ENCODE results near the gene HOXA6.

DNA sequence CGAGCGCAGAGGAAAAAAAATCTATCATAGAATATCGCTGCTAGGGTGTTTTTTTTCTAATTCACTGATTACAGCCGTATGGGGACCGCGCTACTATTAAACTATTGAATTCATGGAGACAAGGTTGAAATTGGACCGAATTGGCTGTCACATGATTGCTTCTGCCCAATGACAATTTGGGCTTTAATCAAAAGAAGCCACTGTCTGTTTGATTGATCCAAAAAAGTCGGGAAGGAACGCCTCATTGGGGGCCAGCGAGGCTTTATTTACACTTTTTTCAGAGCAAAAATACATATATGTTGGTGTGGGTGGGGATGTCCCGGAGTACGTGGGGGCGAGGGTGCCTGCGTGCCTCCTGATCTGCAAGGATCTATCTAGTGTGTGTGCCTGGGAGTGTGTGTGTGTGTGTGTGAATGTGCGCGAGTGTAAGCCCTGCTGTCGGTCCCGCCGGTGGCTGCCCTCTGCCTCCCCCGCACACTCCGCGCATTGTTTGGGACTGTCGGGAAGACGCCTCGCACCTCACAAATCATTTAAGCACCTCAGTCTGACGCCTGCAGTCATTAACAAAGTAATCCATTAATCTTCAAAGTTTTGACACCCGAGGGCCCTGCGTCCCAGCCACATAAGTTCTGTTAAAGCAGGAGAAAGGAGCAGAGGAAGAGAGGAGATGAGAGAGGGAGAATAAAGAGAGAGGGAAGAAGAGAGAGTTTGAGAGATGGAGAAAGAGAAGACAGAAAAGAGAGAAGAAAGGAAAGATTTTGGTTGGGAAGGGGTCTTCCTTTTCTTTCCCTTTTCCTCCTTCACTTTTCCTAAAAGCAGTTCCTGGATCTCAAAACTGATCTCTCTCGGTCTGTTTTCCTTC is 44.8 kb downstream of the HOXA6 start, which contains the start of gene HOXA2:
- TF ChIP-seq POLR2A (IDR thresholded peaks at IDR 0.05) = no peak
- no peak for TF ChIP-seq CTCF (IDR thresholded peaks at IDR 0.05)
